CD4-positive, alpha-beta T cell treated with Interleukin-15 for 1 hour (primary cell): Measurements from ENCODE around the gene SLC25A13.
"Not testable (repeated sequence)": the region's sequence is repeated elsewhere in the genome, so short reads cannot be mapped to it uniquely, and the experiment has no call there.

Source experiments
- DNase-seq: peaks from one replicate; pipeline ENCODE4 v3.0.0-alpha.2; 2020

SLC25A13 gene

GRCh38 chr7:96321031-96321657 lies 754 bp downstream of the SLC25A13 start:
- DNase-seq: peak; percentile 56

GRCh38 chr7:96320442-96320841 lies 1.5 kb downstream of the SLC25A13 start:
- no peak for DNase-seq

- no peak for DNase-seq
Measured at GRCh38 chr7:96319439-96319838, 2.5 kb downstream of the SLC25A13 start.

GRCh38 chr7:96316949-96317348 lies 4.9 kb downstream of the SLC25A13 start:
- no peak for DNase-seq

- DNase-seq: no peak
Measured at GRCh38 chr7:96315125-96315512, 6.8 kb downstream of the SLC25A13 start.

GRCh38 chr7:96314402-96315124 lies 7.3 kb downstream of the SLC25A13 start:
- DNase-seq: no peak

- DNase-seq: no peak
Measured at GRCh38 chr7:96313940-96314339, 8.0 kb downstream of the SLC25A13 start.

- no peak for DNase-seq
Measured at GRCh38 chr7:96312502-96312901, 9.4 kb downstream of the SLC25A13 start.

GRCh38 chr7:96311967-96312366 lies 9.9 kb downstream of the SLC25A13 start:
- DNase-seq: no peak

- DNase-seq: no peak
Measured at GRCh38 chr7:96310110-96310509, 11.8 kb downstream of the SLC25A13 start.

- no peak for DNase-seq
Measured at GRCh38 chr7:96308950-96309263, 13.0 kb downstream of the SLC25A13 start.

- DNase-seq: no peak
Measured at GRCh38 chr7:96308253-96308949, 13.5 kb downstream of the SLC25A13 start.

GRCh38 chr7:96306385-96307125 lies 15.3 kb downstream of the SLC25A13 start:
- no peak for DNase-seq

GRCh38 chr7:96305915-96306314 lies 16.0 kb downstream of the SLC25A13 start:
- no peak for DNase-seq

GRCh38 chr7:96304573-96304972 lies 17.3 kb downstream of the SLC25A13 start:
- DNase-seq: no peak

- no peak for DNase-seq
Measured at GRCh38 chr7:96303686-96304443, 18.0 kb downstream of the SLC25A13 start.

- no peak for DNase-seq
Measured at GRCh38 chr7:96303105-96303685, 18.7 kb downstream of the SLC25A13 start.

GRCh38 chr7:96300986-96301385 lies 20.9 kb downstream of the SLC25A13 start:
- no peak for DNase-seq

GRCh38 chr7:96300502-96300901 lies 21.4 kb downstream of the SLC25A13 start:
- no peak for DNase-seq

GRCh38 chr7:96299496-96299895 lies 22.4 kb downstream of the SLC25A13 start:
- no peak for DNase-seq

GRCh38 chr7:96297876-96298275 lies 24.0 kb downstream of the SLC25A13 start:
- DNase-seq: no peak

- not testable (repeated sequence) for DNase-seq
Measured at GRCh38 chr7:96297446-96297845, 24.5 kb downstream of the SLC25A13 start.
